GM12801 (cell line): ENCODE measurements around the gene FAM168A.

Experiments
- CTCF ChIP-seq: IDR thresholded peaks from one replicate; pipeline ENCODE4 v1.5.1; 2011; ENCODE audit warnings: control low read depth; ENCODE audit not compliant: insufficient read length; ENCODE audit errors: extremely low read depth

The FAM168A gene

GRCh38 chr11:73383249-73384124 is 214.4 kb downstream of the FAM168A start:
- TF ChIP-seq CTCF, result no peak

GRCh38 chr11:73382747-73383146 is 215.2 kb downstream of the FAM168A start:
- no peak for TF ChIP-seq CTCF

GRCh38 chr11:73382183-73382582 is 215.7 kb downstream of the FAM168A start:
- TF ChIP-seq CTCF, result no peak

GRCh38 chr11:73381589-73381988 is 216.3 kb downstream of the FAM168A start:
- TF ChIP-seq CTCF, result no peak

- no peak for TF ChIP-seq CTCF
Observed at GRCh38 chr11:73380897-73381410, 217.0 kb downstream of the FAM168A start.

GRCh38 chr11:73380331-73380730 is 217.6 kb downstream of the FAM168A start:
- no peak for TF ChIP-seq CTCF

- TF ChIP-seq CTCF, result no peak
Observed at GRCh38 chr11:73379189-73379880, 218.6 kb downstream of the FAM168A start.
